Stimulated activated CD4-positive, alpha-beta T cell treated with anti-CD3 and anti-CD28 coated beads, Interleukin-1b, Interleukin-23, amount 100 ng/mL, for 48 hours (primary cell): ENCODE data around the gene TLR4.

Source experiments
- DNase-seq: peaks from one replicate; pipeline ENCODE4 v3.0.0-alpha.2; 2020

Gene TLR4

GRCh38 chr9:117746263-117746662 lies 42.1 kb downstream of the TLR4 start:
- no peak for DNase-seq

DNA sequence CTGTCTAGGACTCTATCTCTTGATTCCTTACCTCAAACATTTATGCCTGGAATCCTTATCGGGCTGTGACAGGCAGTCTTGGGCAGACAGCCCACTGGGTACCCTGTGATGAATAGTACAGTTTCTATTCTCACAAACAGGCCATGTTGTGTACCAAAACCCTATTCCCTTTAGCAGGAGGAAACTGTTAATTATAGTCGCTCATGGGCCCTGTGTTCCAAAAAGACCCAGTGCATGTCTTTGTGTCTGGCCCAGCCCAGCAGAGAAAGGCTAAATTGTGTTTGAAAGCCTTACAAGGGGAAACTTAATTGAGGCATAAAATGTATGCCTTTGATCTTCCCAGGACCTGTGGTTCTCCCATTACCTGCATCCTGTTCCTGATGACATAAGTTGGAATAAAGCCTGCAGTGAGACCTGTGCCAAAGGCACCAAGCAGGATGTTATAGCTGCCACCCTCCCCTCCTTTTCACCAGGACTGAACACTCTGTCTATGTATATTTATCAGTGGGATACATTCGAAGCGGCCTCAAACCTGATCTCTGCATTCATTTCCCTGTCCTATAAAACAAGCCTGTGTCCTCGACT lies 43.3 kb downstream of the TLR4 start:
- no peak for DNase-seq

GRCh38 chr9:117750401-117750800 lies 46.2 kb downstream of the TLR4 start:
- DNase-seq, result no peak

DNA sequence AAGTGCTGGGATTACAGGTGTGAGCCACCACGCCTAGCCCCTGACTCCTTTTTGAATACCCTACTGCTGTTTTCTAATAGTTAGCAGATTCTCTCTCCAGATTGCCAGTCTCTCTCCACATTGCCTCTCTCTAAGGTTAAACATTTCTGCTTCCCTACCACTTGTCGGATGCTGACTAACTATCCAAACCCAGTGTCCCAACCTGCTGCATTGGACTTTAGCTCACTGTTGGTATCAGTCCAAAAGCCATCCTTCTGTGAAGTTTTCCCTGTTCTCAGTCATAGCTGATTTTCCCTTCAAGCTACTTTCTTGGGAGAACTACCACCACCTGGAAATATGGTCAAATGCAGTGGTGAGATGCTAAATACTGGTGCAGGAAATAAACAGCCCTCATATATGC lies 48.7 kb downstream of the TLR4 start:
- no peak for DNase-seq

DNA sequence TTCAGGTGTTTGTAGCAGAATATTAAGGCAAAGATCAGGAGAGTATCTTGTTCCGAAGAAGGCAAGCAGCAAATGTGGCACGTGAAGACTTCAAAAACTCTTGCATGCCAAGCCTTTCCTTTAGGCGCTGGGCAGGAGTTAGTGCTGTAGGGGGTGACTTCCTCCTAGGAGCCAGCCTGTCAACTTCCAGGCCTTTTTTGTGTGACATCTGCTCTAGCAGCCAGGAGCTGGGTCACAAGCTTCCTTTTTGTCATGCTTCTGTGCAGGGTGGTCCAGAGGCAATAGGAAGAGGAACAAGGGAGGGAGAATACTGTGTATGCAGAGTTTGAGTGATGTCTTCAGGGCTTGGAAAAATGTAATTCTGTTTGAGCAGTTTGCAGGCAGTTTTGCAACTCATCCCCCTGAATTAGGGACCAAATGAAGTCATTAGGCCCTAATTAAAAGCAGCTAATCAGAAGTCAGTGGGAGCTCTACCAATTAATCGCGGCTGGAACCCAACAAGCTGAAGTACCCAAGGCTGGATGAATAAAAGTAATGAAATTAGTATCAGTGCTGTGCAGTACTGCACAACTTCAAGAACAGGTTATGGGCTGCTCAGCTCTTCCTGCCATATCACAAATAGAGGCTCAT lies 53.5 kb downstream of the TLR4 start:
- no peak for DNase-seq

DNA sequence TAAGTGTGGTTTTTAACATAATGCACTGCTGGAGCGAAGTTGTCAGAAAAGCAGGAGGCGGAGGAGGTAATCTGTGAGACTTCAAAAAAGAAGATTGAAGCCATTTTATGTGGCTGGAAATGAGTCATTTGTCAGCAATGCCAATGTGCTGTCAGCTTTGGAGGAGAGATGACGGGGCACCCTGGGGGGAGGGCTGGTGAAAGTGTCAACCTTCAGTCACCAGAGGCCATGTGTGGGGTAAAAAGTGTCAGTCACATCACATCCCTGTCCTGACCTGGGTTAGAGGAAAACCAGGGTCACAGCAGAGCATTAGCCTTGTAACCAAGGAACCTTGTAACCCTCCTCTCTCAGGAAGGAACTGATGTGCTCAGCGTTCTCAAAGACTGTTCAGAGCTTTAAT lies 59.1 kb downstream of the TLR4 start:
- peak; percentile 28 for DNase-seq

DNA sequence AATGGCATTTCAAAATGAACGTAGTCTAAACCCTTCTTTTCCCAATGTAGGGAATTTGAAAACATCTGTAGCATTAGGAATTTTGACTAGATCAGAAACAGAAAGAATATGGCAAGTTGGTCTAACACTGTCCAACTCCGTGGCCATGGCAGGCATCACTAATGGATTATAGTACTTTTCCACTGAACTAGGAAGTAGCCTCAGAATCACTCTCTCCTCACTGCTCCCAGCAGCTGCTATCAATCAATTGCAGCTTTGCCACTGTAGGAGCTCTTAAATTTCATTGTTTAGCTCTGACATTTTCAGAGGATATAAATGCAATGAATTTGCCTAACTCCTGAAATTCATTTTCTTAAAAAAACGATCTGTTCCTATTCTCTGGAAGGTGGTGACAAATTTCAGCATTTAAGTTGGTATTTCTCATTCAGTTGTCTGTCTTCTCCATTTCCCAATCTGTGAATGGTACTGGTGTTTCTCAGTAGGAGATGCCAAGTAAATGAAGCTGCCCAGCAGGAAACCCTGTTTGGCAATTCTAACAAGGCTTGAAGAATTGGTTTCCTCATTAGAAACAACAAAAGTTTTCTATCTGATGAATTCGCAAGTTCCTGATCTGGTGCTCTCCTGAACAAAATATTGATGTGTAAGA lies 64.7 kb downstream of the TLR4 start:
- DNase-seq, result no peak

DNA sequence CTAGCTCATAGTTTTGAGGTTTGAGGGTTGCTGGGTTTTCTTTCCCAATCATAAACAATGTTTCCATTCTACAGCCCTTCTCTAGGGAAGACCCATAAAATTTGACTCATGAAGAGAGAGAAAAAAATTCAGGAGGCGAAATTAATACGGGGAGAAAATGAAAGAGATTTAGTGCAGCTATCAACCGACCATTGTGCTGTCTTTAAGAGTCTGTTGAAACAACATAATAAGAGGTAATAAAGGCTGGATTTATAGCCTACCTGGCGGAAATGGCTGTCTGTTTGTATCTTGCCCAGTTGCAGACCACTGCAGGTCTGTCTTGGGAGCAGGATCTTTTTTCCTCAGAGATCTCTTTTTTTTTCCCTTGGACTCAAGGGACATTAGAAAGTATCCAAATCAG lies 66.9 kb downstream of the TLR4 start:
- DNase-seq, result no peak

DNA sequence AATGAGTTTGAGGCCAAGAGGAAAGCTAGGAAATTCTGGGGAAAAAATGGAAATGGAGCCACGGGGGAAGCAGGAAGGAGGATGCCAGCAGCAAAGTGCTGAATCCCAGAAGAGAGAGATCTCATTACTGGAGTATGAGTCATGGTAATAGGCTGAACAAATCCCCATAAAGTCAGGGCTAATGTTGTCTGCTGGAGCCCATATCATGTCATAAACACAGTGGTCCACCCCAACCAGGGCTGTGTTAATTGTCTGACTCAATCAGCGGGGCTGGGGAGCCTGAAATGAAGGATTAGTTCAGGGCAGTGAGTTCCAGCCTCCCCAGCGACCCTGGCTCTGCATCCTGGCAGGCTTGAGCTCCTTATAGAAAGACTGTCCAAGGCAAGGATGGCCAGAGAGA lies 68.8 kb downstream of the TLR4 start:
- DNase-seq, result no peak
